Choroid plexus epithelial cell (primary cell): ENCODE measurements around the gene FSTL5.

Experiments used
- DNase-seq: peaks from one replicate; pipeline ENCODE4 v3.0.0-alpha.2; 2010; ENCODE audit warnings: low read depth
- H3K4me3 ChIP-seq: 2 replicates; pipeline ENCODE4 v1.5.1; 2011; ENCODE audit warnings: low read depth, mild to moderate bottlenecking, control low read depth, low read length, moderate library complexity
- TF ChIP-seq, protein P1 (sequence below): conservative IDR thresholded peaks from 2 replicates; pipeline ENCODE4 v1.5.1; 2011; ENCODE audit warnings: low read depth, mild to moderate bottlenecking, control low read depth, inconsistent platforms, low read length, moderate library complexity

Gene FSTL5

DNA sequence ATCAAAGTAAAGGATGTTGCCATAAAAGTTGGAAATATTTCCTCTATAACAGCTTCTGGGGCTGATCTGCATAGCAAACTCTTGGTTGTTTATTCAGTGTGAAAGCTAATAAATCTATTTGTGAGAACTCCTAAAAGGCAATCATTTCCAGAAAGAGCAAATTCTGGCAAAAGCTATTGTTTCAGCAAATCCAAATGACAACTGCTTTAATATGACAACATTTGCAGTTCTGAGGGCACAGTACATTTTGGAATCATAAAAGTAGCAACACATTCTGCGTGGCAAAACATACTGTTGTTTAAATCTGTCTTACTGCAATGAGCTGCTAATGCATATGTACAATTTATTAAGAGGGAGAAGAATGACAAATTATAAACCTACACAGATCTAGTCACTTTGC lies 818.1 kb downstream of the FSTL5 start:
- TF ChIP-seq, protein P1, sequence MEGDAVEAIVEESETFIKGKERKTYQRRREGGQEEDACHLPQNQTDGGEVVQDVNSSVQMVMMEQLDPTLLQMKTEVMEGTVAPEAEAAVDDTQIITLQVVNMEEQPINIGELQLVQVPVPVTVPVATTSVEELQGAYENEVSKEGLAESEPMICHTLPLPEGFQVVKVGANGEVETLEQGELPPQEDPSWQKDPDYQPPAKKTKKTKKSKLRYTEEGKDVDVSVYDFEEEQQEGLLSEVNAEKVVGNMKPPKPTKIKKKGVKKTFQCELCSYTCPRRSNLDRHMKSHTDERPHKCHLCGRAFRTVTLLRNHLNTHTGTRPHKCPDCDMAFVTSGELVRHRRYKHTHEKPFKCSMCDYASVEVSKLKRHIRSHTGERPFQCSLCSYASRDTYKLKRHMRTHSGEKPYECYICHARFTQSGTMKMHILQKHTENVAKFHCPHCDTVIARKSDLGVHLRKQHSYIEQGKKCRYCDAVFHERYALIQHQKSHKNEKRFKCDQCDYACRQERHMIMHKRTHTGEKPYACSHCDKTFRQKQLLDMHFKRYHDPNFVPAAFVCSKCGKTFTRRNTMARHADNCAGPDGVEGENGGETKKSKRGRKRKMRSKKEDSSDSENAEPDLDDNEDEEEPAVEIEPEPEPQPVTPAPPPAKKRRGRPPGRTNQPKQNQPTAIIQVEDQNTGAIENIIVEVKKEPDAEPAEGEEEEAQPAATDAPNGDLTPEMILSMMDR: no peak
- no peak overlapping the region for H3K4me3 ChIP-seq
- DNase-seq: no peak

DNA sequence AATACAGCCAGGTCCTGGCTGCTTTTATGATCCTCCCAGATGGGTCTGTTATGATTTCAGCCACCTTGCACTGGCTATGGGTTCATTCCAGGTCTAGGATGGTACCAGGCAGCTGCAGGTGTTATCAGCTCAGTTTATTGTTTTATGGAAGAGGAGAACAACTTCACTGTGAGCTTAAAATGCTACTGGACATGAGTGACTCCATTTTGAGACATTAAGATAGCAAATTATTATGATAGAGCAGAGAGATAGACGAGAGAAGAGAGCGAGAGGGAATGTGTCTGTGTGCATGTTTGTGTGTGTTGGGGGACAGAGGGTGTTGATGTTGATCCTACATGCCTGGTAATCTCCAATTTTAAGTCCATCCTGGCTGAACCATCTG lies 820.2 kb downstream of the FSTL5 start:
- H3K4me3 ChIP-seq: no peak overlapping the region
- no peak for DNase-seq
- TF ChIP-seq, protein P1: no peak

DNA sequence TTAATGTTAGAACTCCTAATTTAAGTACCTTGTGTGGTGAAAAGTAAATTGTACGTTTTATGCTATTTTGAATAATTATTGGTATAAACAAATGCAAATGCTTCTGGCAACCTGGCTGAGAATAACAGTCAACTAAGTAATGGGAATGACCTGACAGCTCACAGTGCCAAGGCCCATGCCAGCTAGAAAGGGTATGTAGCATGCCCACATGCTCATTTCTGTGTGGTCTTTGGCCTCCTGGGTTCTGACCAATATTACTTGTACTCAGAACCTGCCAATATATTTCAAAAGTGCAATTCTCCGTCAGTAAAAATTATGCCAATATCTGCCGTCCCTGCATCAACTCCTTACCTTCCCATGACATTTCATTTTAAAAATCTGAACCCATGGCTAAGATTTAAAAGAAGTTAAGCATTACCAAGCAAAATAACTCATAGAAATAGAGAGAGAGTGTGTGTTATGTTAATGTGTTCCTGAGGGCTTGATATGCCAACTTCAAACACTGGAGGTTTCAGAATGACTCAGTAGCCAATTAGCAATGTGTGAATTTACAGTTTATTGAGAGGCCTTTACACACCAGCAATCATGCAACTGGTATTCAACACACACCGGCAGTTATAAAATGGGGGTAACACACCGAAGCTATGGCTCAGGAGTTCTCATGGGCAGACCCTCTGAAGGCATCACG lies 820.8 kb downstream of the FSTL5 start:
- H3K4me3 ChIP-seq: no peak overlapping the region
- no peak for DNase-seq
- TF ChIP-seq, protein P1: no peak

DNA sequence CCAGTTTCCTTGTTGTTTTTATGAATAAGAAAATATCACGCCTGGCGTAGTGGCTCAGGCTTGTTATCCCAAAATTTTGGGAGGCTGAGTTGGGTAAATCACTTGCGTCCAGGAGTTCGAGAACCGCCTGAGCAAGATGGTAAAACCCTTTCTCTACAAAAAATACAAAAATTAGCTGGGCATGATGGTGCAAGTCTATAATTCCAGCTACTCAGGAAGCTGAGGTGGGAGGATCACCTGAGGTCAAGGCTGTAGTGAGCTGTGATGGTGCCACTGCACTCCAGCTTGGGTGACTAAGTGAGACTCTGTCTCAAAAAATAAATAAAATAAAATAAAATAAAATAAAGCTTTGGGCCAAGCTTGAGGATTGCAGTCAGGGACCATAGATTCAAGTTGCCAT lies 827.2 kb downstream of the FSTL5 start:
- TF ChIP-seq, protein P1: no peak
- H3K4me3 ChIP-seq: no peak overlapping the region
- DNase-seq: no peak

DNA sequence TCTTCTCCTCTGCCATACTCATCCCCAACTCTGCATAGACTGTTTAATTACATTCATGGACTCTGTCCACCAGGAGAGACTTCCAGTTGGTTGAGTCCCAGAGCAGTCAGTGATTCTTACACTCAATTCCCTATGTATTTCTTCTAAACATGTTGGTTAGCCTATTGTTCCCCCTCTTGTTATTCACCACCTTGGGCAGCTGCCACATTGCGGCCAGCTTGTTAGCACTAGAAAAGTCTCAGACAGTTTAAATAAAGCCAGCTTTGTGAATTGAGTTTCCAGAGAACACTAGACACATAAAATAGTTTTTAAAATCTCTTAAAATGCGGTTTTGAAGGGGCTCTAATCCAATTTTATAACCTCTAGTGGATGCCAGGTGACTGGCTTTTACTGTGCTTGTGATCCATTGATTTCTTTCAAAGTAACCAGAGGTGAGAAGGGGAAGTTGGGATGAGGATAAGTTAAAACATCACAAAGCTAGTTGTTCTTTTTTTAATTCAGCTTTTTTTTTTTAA lies 827.7 kb downstream of the FSTL5 start:
- no peak overlapping the region for H3K4me3 ChIP-seq
- TF ChIP-seq, protein P1: no peak
- DNase-seq: no peak
